HG03135 (cell line): ENCODE measurements around the gene PER1.
A peak's percentile ranks its signal among the peaks of the same experiment; 100 is the strongest.

Experiments
- ATAC-seq: cut with Tn5 transposase; IDR thresholded peaks from one replicate; pipeline ENCODE4 v1.9.1; 2021; ENCODE audit warnings: mild to moderate bottlenecking, moderate library complexity; ENCODE audit not compliant: unreplicated experiment

The PER1 gene

DNA sequence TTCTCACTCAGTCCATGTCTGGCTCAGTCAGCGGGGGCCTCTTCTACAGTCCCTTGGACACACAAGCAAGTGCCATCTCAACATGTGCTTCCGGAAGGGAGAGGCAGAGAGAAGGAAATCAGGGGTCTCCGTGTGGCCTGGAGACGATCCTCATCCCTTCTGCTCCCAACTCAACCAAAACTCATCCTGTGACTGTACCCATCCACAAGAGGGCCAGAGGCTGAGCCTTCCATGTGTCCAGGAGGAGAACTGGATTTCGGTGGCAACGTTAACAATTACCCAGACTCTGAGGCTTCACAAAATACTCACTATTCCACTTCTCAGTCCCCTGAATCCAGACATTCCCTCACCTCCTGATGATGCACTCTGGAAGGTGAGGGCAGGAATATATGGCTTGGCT lies 56.8 kb downstream of the PER1 start:
- ATAC-seq: no peak

DNA sequence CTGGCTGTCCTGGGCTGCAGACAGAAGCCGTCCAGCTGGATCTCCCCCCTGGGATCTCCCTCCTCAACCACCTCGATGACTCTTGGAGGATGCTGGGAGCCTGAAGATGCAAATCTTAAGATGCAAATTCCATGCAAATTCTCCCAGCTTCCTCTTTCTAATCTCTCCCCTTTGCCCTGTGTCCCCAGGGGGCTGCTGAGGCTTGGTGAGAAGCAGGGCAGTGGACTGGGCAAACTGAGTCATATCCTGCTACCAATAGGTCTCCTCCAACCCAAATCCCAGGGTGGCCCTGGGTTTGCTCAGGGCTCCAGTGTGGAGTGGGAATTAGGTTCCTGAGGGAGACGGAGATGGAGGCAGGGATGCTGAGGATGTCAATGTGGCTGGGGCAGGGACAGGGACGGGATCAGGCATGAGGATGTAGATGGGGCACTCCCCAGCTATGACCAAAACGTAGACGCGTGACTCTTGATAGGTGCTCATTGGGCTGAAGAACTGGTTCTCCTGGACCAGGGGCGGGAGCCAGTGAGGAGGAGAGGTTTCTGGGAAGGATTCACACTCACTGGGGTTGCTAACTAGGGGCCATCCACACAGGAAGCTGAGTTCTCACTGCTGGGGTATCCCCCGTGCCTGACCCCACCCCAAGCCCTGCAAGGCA lies 61.0 kb downstream of the PER1 start:
- ATAC-seq: peak; percentile 73
